Astrocyte of the cerebellum (primary cell): ENCODE data around the gene TGM1.

Source experiments
- DNase-seq: peaks from one replicate; pipeline ENCODE4 v3.0.0-alpha.2; 2011; ENCODE audit warnings: low read depth
- H3K4me3 ChIP-seq: 2 replicates; pipeline ENCODE4 v1.5.1; 2011; ENCODE audit warnings: mild to moderate bottlenecking, low read depth, low read length, moderate library complexity
- in situ Hi-C: cut with HindIII; loops from 2 replicates; pipeline ENCODE4 v1.10.0; 2017; ENCODE audit warnings: low sequenced_read_pairs
- TF ChIP-seq, protein P1 (sequence below): IDR thresholded peaks from 2 replicates; pipeline ENCODE4 v1.5.1; 2012; ENCODE audit warnings: low read length, low read depth, moderate library complexity, mild to moderate bottlenecking; ENCODE audit errors: missing control alignments

The TGM1 gene

GRCh38 chr14:24292118-24292807 lies 29.3 kb upstream of the TGM1 start:
- TF ChIP-seq, protein P1, sequence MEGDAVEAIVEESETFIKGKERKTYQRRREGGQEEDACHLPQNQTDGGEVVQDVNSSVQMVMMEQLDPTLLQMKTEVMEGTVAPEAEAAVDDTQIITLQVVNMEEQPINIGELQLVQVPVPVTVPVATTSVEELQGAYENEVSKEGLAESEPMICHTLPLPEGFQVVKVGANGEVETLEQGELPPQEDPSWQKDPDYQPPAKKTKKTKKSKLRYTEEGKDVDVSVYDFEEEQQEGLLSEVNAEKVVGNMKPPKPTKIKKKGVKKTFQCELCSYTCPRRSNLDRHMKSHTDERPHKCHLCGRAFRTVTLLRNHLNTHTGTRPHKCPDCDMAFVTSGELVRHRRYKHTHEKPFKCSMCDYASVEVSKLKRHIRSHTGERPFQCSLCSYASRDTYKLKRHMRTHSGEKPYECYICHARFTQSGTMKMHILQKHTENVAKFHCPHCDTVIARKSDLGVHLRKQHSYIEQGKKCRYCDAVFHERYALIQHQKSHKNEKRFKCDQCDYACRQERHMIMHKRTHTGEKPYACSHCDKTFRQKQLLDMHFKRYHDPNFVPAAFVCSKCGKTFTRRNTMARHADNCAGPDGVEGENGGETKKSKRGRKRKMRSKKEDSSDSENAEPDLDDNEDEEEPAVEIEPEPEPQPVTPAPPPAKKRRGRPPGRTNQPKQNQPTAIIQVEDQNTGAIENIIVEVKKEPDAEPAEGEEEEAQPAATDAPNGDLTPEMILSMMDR, result no peak
- DNase-seq, result no peak

GRCh38 chr14:24291446-24292117 lies 28.6 kb upstream of the TGM1 start:
- in situ Hi-C loops, result no loop called here
- H3K4me3 ChIP-seq, result no peak overlapping the region
- DNase-seq, result no peak
- TF ChIP-seq, protein P1, result no peak

More at GRCh38 chr14:24292118-24292807, 29.3 kb upstream of the TGM1 start:
- no peak overlapping the region for H3K4me3 ChIP-seq
- in situ Hi-C loops, result no loop called here

GRCh38 chr14:24290746-24291145 lies 27.8 kb upstream of the TGM1 start:
- in situ Hi-C loops, result no loop called here
- TF ChIP-seq, protein P1, result no peak
- DNase-seq, result no peak
- no peak overlapping the region for H3K4me3 ChIP-seq

DNA sequence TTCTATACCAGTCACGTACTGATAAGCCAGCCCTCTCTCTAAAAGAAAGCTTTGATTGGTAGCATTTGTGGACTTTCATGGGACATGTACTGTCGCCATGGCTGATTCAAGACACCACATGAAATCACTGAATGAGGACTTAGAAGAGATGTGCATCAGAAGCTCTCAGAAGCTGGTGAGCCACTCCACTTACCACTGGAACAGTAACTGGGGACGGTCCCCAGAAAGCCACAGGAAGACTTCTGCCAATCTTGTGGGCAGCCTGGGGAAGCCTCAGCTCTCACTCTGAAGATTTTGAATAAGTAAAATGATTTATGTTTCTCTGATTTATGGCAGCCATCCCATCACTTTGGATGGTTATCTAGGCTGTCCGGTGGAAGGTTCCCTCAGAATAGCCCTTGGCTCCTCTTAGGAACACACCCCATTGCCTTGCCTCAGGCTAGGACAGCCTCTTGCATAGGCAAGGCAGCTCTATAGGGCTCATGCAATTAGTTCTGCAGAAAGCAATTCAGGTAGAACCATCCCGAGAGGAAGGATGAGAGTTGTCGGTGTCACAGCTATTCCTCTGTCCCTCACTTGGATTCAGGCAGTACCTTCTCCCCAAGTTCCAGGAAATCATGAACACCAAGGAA lies 26.8 kb upstream of the TGM1 start:
- TF ChIP-seq, protein P1, result no peak
- DNase-seq, result no peak
- in situ Hi-C loops, result no loop called here
- H3K4me3 ChIP-seq, result no peak overlapping the region

DNA sequence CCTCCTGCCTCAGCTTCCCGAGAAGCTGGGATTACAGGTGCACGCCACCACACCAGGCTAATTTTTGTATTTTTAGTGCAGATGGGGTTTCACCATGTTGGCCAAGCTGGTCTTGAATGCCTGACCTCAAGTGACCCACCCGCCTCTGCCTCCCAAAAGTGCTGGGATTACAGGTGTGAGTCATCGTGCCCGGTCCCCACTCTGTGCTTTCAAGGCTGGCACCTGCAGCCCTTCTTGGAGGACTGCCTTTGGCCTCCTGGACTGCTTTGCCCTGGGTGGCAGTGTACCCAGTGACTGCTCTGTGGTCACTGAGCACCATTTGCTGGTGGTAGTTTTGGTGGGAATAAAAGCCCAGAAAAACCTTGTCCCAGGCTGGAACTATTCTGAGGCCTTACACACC lies 24.0 kb upstream of the TGM1 start:
- in situ Hi-C loops, result no loop called here
- DNase-seq, result no peak
- TF ChIP-seq, protein P1, result no peak
- no peak overlapping the region for H3K4me3 ChIP-seq

DNA sequence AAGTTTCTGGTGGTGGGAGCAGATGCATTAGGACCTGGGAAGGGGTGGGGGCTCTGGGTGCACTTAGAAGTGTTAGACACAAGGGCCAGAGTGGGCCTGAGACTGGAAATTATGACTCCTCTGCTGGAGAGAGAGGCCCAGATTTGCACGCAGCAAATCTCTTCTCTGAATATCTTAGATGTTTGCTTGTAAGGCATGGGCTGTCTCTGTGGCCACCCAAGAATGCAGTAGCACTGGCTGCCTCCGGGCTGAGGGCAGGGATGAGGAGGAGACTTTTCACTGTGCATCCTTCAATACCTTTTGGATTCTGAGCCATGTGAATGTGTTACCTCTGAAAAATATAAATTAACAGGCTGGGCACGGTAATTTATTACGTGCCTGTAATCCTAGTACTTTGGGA lies 22.4 kb upstream of the TGM1 start:
- DNase-seq, result no peak
- no peak overlapping the region for H3K4me3 ChIP-seq
- in situ Hi-C loops, result no loop called here
- TF ChIP-seq, protein P1, result no peak
